ENCODE measurements around the gene IKBKE.
"Not testable (repeated sequence)": the region's sequence is repeated elsewhere in the genome, so short reads cannot be mapped to it uniquely, and the experiment has no call there.

The IKBKE gene

DNA sequence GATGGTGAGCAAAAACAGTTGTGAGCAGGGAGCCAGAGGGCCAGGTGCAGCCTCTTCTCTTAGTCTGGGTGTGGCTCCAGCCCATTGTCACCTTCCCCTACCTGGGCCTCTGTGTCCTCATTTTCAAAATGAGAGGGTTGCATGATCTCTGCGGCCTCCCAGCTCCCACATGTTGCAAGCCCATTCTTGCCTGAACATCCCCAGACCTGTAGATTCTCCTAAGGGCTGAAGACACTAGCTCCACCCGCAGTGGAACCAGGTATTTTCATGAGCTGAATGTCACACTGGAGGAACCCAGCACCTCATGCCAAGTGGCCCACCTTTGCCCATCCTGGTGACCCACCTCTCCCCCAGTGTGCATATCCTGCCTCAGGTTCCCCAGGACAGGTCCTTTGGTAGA lies 12.3 kb downstream of the IKBKE start:
- Histone ChIP-seq H3K4me1 (ENCODE audit: control insufficient read depth, insufficient read depth, low read length, poor library complexity, severe bottlenecking) (no peaks in the 10 kb centered on the region), H3K9me3 (ENCODE audit: control insufficient read depth, low read length) (no peaks in the 10 kb centered on the region), H3K36me3 (ENCODE audit: control insufficient read depth, insufficient read depth, low read length) (peaks cover 88% of the 10 kb centered on the region), H3K27me3 (replicated peaks; ENCODE audit: control insufficient read depth, insufficient read depth, low read length, poor library complexity, severe bottlenecking) (no peaks in the 10 kb centered on the region), H3K27ac (ENCODE audit: insufficient read depth, low read length, poor library complexity, severe bottlenecking) (no peak overlapping the region), H3K4me3 (ENCODE audit: insufficient read depth, low read depth, low read length, poor library complexity, severe bottlenecking) (no peak overlapping the region)
- no peak for DNase-seq

DNA sequence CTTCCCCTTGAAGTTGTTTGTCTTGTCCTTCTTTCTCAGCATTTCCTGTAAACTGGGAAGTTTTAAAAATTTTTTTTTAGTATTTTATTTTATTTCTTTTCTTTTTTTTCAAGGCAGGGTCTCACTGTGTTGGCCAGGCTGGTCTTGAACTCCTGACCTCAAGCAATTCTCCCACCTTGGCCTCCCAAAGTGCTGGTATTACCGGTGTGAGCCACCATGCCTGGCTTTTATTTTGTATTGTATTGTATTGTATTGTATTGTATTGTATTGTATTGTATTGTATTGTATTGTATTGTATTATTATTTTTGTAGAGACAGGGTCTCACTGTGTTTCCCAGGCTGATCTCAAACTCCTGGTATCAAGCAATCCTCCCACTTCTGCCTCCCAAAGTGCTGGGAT lies 13.6 kb downstream of the IKBKE start:
- H3K27ac ChIP-seq (ENCODE audit: insufficient read depth, low read length, poor library complexity, severe bottlenecking); DNase-seq; H3K4me3 ChIP-seq (ENCODE audit: insufficient read depth, low read depth, low read length, poor library complexity, severe bottlenecking); H3K9me3 ChIP-seq (ENCODE audit: control insufficient read depth, low read length); H3K27me3 ChIP-seq (replicated peaks; ENCODE audit: control insufficient read depth, insufficient read depth, low read length, poor library complexity, severe bottlenecking); H3K4me1 ChIP-seq (ENCODE audit: control insufficient read depth, insufficient read depth, low read length, poor library complexity, severe bottlenecking): not testable (repeated sequence)
- peaks cover 87% of the 10 kb centered on the region for H3K36me3 ChIP-seq (ENCODE audit: control insufficient read depth, insufficient read depth, low read length)

DNA sequence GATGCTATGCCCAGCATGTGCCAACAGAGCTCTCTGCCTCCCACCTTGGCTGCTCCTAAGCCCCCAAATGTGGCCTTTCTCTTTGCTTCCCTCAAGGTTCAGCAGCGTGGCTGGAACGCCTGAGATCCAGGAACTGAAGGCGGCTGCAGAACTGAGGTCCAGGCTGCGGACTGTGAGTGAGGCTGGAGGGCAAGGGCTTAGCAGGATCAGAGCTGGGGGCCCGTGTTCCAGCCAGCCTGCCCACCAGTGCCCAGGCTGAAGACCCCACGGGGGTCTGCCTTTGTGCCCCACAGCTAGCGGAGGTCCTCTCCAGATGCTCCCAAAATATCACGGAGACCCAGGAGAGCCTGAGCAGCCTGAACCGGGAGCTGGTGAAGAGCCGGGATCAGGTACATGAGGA lies 14.6 kb downstream of the IKBKE start:
- Histone ChIP-seq H3K36me3 (ENCODE audit: control insufficient read depth, insufficient read depth, low read length) (peaks cover 76% of the 10 kb centered on the region), H3K27ac (ENCODE audit: insufficient read depth, low read length, poor library complexity, severe bottlenecking) (no peak overlapping the region), H3K27me3 (replicated peaks; ENCODE audit: control insufficient read depth, insufficient read depth, low read length, poor library complexity, severe bottlenecking) (no peaks in the 10 kb centered on the region), H3K4me3 (ENCODE audit: insufficient read depth, low read depth, low read length, poor library complexity, severe bottlenecking) (no peak overlapping the region), H3K9me3 (ENCODE audit: control insufficient read depth, low read length) (no peaks in the 10 kb centered on the region), H3K4me1 (ENCODE audit: control insufficient read depth, insufficient read depth, low read length, poor library complexity, severe bottlenecking) (no peaks in the 10 kb centered on the region)
- no peak for DNase-seq

GRCh38 chr1:206486995-206487788 lies 16.9 kb downstream of the IKBKE start:
- no peaks in the 10 kb centered on the region for H3K4me1 ChIP-seq (ENCODE audit: control insufficient read depth, insufficient read depth, low read length, poor library complexity, severe bottlenecking)
- no peak overlapping the region for H3K27ac ChIP-seq (ENCODE audit: insufficient read depth, low read length, poor library complexity, severe bottlenecking)
- H3K36me3 ChIP-seq (ENCODE audit: control insufficient read depth, insufficient read depth, low read length), result peaks cover 79% of the 10 kb centered on the region
- no peak for DNase-seq
- H3K9me3 ChIP-seq (ENCODE audit: control insufficient read depth, low read length), result no peaks in the 10 kb centered on the region
- H3K4me3 ChIP-seq (ENCODE audit: insufficient read depth, low read depth, low read length, poor library complexity, severe bottlenecking), result no peak overlapping the region
- H3K27me3 ChIP-seq (replicated peaks; ENCODE audit: control insufficient read depth, insufficient read depth, low read length, poor library complexity, severe bottlenecking), result no peaks in the 10 kb centered on the region

- Histone ChIP-seq H3K27ac (ENCODE audit: insufficient read depth, low read length, poor library complexity, severe bottlenecking) (no peak overlapping the region), H3K27me3 (replicated peaks; ENCODE audit: control insufficient read depth, insufficient read depth, low read length, poor library complexity, severe bottlenecking) (no peaks in the 10 kb centered on the region), H3K4me1 (ENCODE audit: control insufficient read depth, insufficient read depth, low read length, poor library complexity, severe bottlenecking) (no peaks in the 10 kb centered on the region), H3K4me3 (ENCODE audit: insufficient read depth, low read depth, low read length, poor library complexity, severe bottlenecking) (no peak overlapping the region), H3K9me3 (ENCODE audit: control insufficient read depth, low read length) (no peaks in the 10 kb centered on the region), H3K36me3 (ENCODE audit: control insufficient read depth, insufficient read depth, low read length) (peaks cover 79% of the 10 kb centered on the region)
- no peak for DNase-seq
Observed at GRCh38 chr1:206487970-206488369, 17.7 kb downstream of the IKBKE start.

GRCh38 chr1:206488466-206488865 lies 18.2 kb downstream of the IKBKE start:
- DNase-seq, result no peak
- H3K36me3 ChIP-seq (ENCODE audit: control insufficient read depth, insufficient read depth, low read length), result peaks cover 79% of the 10 kb centered on the region
- H3K27ac ChIP-seq (ENCODE audit: insufficient read depth, low read length, poor library complexity, severe bottlenecking), result no peak overlapping the region
- H3K9me3 ChIP-seq (ENCODE audit: control insufficient read depth, low read length), result no peaks in the 10 kb centered on the region
- no peaks in the 10 kb centered on the region for H3K27me3 ChIP-seq (replicated peaks; ENCODE audit: control insufficient read depth, insufficient read depth, low read length, poor library complexity, severe bottlenecking)
- H3K4me3 ChIP-seq (ENCODE audit: insufficient read depth, low read depth, low read length, poor library complexity, severe bottlenecking), result no peak overlapping the region
- H3K4me1 ChIP-seq (ENCODE audit: control insufficient read depth, insufficient read depth, low read length, poor library complexity, severe bottlenecking), result no peaks in the 10 kb centered on the region

DNA sequence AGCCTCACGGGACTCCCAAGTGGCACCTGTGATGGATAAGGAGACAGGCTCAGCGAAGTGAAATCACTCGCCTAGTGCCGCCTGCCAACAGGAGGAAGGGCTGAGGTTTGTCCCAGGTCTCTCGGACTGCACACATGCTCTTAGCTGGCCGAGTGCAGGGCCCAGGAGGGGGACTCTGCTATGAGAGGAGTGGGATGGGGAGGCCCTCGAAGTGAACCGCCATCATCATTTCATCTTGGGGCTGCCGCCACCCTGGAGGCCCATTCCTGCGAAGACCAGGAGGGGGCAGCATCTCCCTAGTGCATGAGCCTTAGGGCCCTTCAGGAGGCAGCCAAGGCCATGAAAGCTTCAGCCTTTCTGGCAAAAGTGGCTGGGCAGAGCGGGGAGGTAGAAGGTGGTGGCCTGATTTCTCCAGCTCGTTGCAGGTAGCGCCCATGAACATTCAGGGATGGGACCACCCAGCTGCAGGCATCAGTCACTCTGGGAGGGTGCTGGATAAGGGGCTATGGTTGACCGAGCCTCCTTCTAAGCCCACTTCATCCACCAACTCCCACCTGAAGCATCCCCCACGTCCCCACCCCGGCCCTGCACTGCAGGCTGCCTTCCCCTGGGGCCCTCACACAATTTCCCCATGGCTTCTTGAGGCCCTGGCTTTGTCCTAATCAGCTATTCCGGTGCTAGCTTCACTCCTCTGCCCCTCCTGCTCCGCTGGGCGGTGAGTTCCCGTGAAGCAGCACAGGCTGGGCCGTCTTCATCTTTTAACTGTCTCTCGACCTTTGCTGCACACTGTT lies 19.9 kb downstream of the IKBKE start:
- Histone ChIP-seq H3K4me3 (ENCODE audit: insufficient read depth, low read depth, low read length, poor library complexity, severe bottlenecking) (no peak overlapping the region), H3K4me1 (ENCODE audit: control insufficient read depth, insufficient read depth, low read length, poor library complexity, severe bottlenecking) (no peaks in the 10 kb centered on the region), H3K9me3 (ENCODE audit: control insufficient read depth, low read length) (no peaks in the 10 kb centered on the region), H3K27me3 (replicated peaks; ENCODE audit: control insufficient read depth, insufficient read depth, low read length, poor library complexity, severe bottlenecking) (no peaks in the 10 kb centered on the region), H3K36me3 (ENCODE audit: control insufficient read depth, insufficient read depth, low read length) (peaks cover 73% of the 10 kb centered on the region), H3K27ac (ENCODE audit: insufficient read depth, low read length, poor library complexity, severe bottlenecking) (no peak overlapping the region)
- DNase-seq, result peak in 2 of 3 donors; percentile 33 to 37

DNA sequence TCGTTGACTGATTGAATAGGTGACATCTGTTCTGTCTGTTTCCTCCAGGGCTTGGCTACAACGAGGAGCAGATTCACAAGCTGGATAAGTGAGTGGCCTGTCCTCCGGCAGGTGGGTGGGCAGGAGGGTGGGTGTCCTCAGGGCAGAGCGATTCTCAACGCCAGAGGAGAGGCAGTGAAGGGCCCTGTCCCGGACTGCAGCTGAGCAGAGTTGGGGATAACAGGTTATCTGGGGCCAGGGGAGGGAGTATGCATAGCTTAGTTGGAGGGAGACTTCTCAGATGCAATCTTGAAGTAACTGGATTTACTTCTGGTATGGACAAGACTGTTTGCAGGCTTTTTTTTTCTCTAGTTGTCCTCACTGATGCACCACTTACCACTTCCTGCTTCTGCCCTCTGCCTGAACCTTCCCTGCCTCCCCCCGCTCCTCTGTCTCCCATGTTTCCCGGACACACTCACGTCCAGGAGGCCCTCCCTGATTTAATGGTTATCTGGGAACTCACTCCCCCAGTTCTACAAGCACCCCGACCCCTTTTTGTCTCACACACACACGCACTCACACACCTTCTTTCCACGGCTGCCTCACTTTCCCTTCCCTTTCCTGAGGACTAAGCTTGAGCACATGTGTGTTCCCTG lies 20.6 kb downstream of the IKBKE start:
- DNase-seq, result no peak

DNA sequence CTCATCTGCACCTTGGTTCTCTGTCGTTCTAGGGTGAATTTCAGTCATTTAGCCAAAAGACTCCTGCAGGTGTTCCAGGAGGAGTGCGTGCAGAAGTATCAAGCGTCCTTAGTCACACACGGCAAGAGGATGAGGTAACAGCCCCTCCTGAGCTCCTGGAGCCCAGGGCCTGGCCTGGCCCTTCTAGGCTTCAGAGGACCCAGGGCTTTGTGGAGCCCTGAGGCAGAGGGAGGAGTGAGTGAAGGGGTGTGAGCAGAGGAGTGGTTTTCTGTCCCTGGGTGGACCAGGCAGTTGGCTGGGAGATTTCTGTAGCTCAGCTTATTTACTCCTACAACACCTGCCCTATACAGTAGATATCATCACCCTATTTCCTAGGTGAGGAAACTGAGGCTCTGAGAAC lies 21.3 kb downstream of the IKBKE start:
- Histone ChIP-seq H3K9me3 (ENCODE audit: control insufficient read depth, low read length) (no peaks in the 10 kb centered on the region), H3K36me3 (ENCODE audit: control insufficient read depth, insufficient read depth, low read length) (peaks cover 79% of the 10 kb centered on the region), H3K27me3 (replicated peaks; ENCODE audit: control insufficient read depth, insufficient read depth, low read length, poor library complexity, severe bottlenecking) (no peaks in the 10 kb centered on the region), H3K4me3 (ENCODE audit: insufficient read depth, low read depth, low read length, poor library complexity, severe bottlenecking) (no peak overlapping the region), H3K4me1 (ENCODE audit: control insufficient read depth, insufficient read depth, low read length, poor library complexity, severe bottlenecking) (no peaks in the 10 kb centered on the region), H3K27ac (ENCODE audit: insufficient read depth, low read length, poor library complexity, severe bottlenecking) (no peak overlapping the region)
- DNase-seq, result no peak

More for the DNA sequence above, 20.6 kb downstream of the IKBKE start:
- no peaks in the 10 kb centered on the region for H3K4me1 ChIP-seq (ENCODE audit: control insufficient read depth, insufficient read depth, low read length, poor library complexity, severe bottlenecking)
- no peak overlapping the region for H3K27ac ChIP-seq (ENCODE audit: insufficient read depth, low read length, poor library complexity, severe bottlenecking)
- peaks cover 74% of the 10 kb centered on the region for H3K36me3 ChIP-seq (ENCODE audit: control insufficient read depth, insufficient read depth, low read length)
- no peak overlapping the region for H3K4me3 ChIP-seq (ENCODE audit: insufficient read depth, low read depth, low read length, poor library complexity, severe bottlenecking)
- no peaks in the 10 kb centered on the region for H3K9me3 ChIP-seq (ENCODE audit: control insufficient read depth, low read length)
- H3K27me3 ChIP-seq (replicated peaks; ENCODE audit: control insufficient read depth, insufficient read depth, low read length, poor library complexity, severe bottlenecking), result no peaks in the 10 kb centered on the region

GRCh38 chr1:206492589-206492988 lies 22.3 kb downstream of the IKBKE start:
- H3K36me3 ChIP-seq (ENCODE audit: control insufficient read depth, insufficient read depth, low read length), result peaks cover 78% of the 10 kb centered on the region
- no peak for DNase-seq
- H3K27ac ChIP-seq (ENCODE audit: insufficient read depth, low read length, poor library complexity, severe bottlenecking), result no peak overlapping the region
- H3K4me1 ChIP-seq (ENCODE audit: control insufficient read depth, insufficient read depth, low read length, poor library complexity, severe bottlenecking), result no peaks in the 10 kb centered on the region
- H3K4me3 ChIP-seq (ENCODE audit: insufficient read depth, low read depth, low read length, poor library complexity, severe bottlenecking), result no peak overlapping the region
- H3K9me3 ChIP-seq (ENCODE audit: control insufficient read depth, low read length), result no peaks in the 10 kb centered on the region
- H3K27me3 ChIP-seq (replicated peaks; ENCODE audit: control insufficient read depth, insufficient read depth, low read length, poor library complexity, severe bottlenecking), result no peaks in the 10 kb centered on the region
